ENCODE measurements around the gene HOMER2.

The HOMER2 gene

GRCh38 chr15:82864967-82865366, 87.6 kb downstream of the HOMER2 start:
- CTCF ChIA-PET, result interaction anchor here (1.3 kb wide), 1 partner anchor 16 kb away, joined by 7 read pairs; no protein-coding TSS in a partner anchor
- Histone ChIP-seq H3K36me3 (ENCODE audit: control insufficient read depth in 2 of 2, insufficient read depth in 1 of 2, low read length in 2 of 2) (peaks cover 0 to 7% of the 10 kb centered on the region in 2 experiments; a peak in 2 of 3 replicates), H3K4me1 (ENCODE audit: control insufficient read depth, insufficient read depth, low read length) (no peaks in the 10 kb centered on the region), H3K4me3 (ENCODE audit: low read depth, low read length) (no peak overlapping the region), H3K9me3 (ENCODE audit: control insufficient read depth, insufficient read depth, low read depth, low read length) (no peaks in the 10 kb centered on the region), H3K27ac (ENCODE audit: extremely low read depth, low read depth, low read length) (no peak overlapping the region)
- POLR2A ChIA-PET, result no interaction called here
- TF ChIP-seq SCRT2 (tag by site-specific recombination; IDR thresholded peaks at IDR 0.05) (peak; percentile 40; the same call in 1 of the 2 replicates), ZNF530 (tag by site-specific recombination; IDR thresholded peaks at IDR 0.05; ENCODE audit: low read depth) (no peak)

GRCh38 chr15:82862886-82863285, 89.6 kb downstream of the HOMER2 start:
- Histone ChIP-seq H3K4me1 (ENCODE audit: control insufficient read depth, insufficient read depth, low read length) (no peaks in the 10 kb centered on the region), H3K4me3 (ENCODE audit: low read depth, low read length) (no peak overlapping the region), H3K27ac (ENCODE audit: extremely low read depth, low read depth, low read length) (no peak overlapping the region), H3K36me3 (ENCODE audit: control insufficient read depth in 2 of 2, insufficient read depth in 1 of 2, low read length in 2 of 2) (peaks cover 0 to 11% of the 10 kb centered on the region in 2 experiments; a peak in 2 of 3 replicates), H3K9me3 (ENCODE audit: control insufficient read depth, insufficient read depth, low read depth, low read length) (no peaks in the 10 kb centered on the region)
- TF ChIP-seq ZNF169 (tag by site-specific recombination; IDR thresholded peaks at IDR 0.05), result no peak
- TF ChIP-seq ZSCAN30 (tag by site-specific recombination; IDR thresholded peaks at IDR 0.05), result no peak
- TF ChIP-seq ZNF311 (tag by site-specific recombination; IDR thresholded peaks at IDR 0.05; ENCODE audit: borderline replicate concordance), result no peak
- no peak for TF ChIP-seq IKZF3 (tag by site-specific recombination; IDR thresholded peaks at IDR 0.05)
- no peak for TF ChIP-seq ZNF433 (tag by site-specific recombination; IDR thresholded peaks at IDR 0.05; ENCODE audit: low read depth)
- no peak for TF ChIP-seq ZNF423 (tag by site-specific recombination; IDR thresholded peaks at IDR 0.05)
- CTCF ChIA-PET, result interaction anchor here (0.7 kb wide), 1 partner anchor 152 kb away, joined by 4 read pairs; no protein-coding TSS in a partner anchor
- POLR2A ChIA-PET, result no interaction called here

- ChIA-PET POLR2A (no interaction called here), CTCF (no interaction called here)
- H3K9me3 ChIP-seq (ENCODE audit: control insufficient read depth, insufficient read depth, low read depth, low read length), result no peaks in the 10 kb centered on the region
- no peak overlapping the region for H3K4me3 ChIP-seq (ENCODE audit: low read depth, low read length)
- peaks cover 0 to 10% of the 10 kb centered on the region in 2 experiments; a peak in 2 of 3 replicates for H3K36me3 ChIP-seq (ENCODE audit: control insufficient read depth in 2 of 2, insufficient read depth in 1 of 2, low read length in 2 of 2)
- H3K27ac ChIP-seq (ENCODE audit: extremely low read depth, low read depth, low read length), result no peak overlapping the region
- TF ChIP-seq GFI1B (tag by site-specific recombination; IDR thresholded peaks at IDR 0.05) (no peak), PRDM1 (tag by site-specific recombination; IDR thresholded peaks at IDR 0.05) (no peak), ZBTB8A (tag by site-specific recombination; IDR thresholded peaks at IDR 0.05) (no peak), ZFP69B (tag by site-specific recombination; IDR thresholded peaks at IDR 0.05) (no peak), ZNF398 (tag by site-specific recombination; IDR thresholded peaks at IDR 0.05) (no peak), ZNF133 (tag by site-specific recombination; IDR thresholded peaks at IDR 0.05) (no peak), GLIS1 (tag by site-specific recombination; IDR thresholded peaks at IDR 0.05) (no peak), ZNF121 (tag by site-specific recombination; IDR thresholded peaks at IDR 0.05) (no peak), HIC1 (tag by site-specific recombination; IDR thresholded peaks at IDR 0.05) (no peak)
- TF ChIP-seq, protein P1, sequence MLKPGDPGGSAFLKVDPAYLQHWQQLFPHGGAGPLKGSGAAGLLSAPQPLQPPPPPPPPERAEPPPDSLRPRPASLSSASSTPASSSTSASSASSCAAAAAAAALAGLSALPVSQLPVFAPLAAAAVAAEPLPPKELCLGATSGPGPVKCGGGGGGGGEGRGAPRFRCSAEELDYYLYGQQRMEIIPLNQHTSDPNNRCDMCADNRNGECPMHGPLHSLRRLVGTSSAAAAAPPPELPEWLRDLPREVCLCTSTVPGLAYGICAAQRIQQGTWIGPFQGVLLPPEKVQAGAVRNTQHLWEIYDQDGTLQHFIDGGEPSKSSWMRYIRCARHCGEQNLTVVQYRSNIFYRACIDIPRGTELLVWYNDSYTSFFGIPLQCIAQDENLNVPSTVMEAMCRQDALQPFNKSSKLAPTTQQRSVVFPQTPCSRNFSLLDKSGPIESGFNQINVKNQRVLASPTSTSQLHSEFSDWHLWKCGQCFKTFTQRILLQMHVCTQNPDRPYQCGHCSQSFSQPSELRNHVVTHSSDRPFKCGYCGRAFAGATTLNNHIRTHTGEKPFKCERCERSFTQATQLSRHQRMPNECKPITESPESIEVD (tag by site-specific recombination; IDR thresholded peaks at IDR 0.05), result no peak
- H3K4me1 ChIP-seq (ENCODE audit: control insufficient read depth, insufficient read depth, low read length), result no peaks in the 10 kb centered on the region
Observed at GRCh38 chr15:82858932-82859331, 93.6 kb downstream of the HOMER2 start.

All from HEK293 (cell line).